ENCODE measurements around the gene UBE4A. TPM values are rescaled to one million over a fixed set of nuclear protein-coding genes. Genes with fewer than 3 reads are reported as not detected.
A peak's percentile ranks its signal among the peaks of the same experiment; 100 is the strongest.
"Not testable (repeated sequence)": the region's sequence is repeated elsewhere in the genome, so short reads cannot be mapped to it uniquely, and the experiment has no call there.

The UBE4A gene
- total and polyA plus RNA-seq, 10 of the 15 experiments (the other 5 are each of a cell fraction or from before 2014, with no cell fraction given) = 6.2 to 39.6 (median 30.3) TPM

- in situ Hi-C loops (cut with MboI); ATAC-seq; FAIRE-seq; H3K27me3 ChIP-seq (replicated peaks in 1 of 2; ENCODE audit: control insufficient read depth in 2 of 2, insufficient read depth in 2 of 2, low read length in 1 of 2); H3K9me3 ChIP-seq (replicated peaks; ENCODE audit: control insufficient read depth, insufficient read depth, low read length); H4K20me1 ChIP-seq (ENCODE audit: control insufficient read depth, insufficient read depth); BruUV-seq (replicated peaks); DNase-seq (ENCODE audit: low read depth, low spot score); H2AFZ ChIP-seq (ENCODE audit: control insufficient read depth, low read depth, low read length); H3K36me3 ChIP-seq (ENCODE audit: control insufficient read depth in 2 of 2, insufficient read depth in 2 of 2, low read length in 1 of 2); intact Hi-C loops (cut with micrococcal nuclease; ENCODE audit: unreplicated experiment): not testable (repeated sequence)
- POLR2A ChIA-PET = interaction anchor here (0.7 to 1.4 kb wide), 8 partner anchors 8 to 729 kb away, joined by 3 to 6 read pairs (median 4); no protein-coding TSS in a partner anchor
- peaks cover 67% of the 10 kb centered on the region for H3K79me2 ChIP-seq (ENCODE audit: control insufficient read depth, insufficient read depth, low read length)
- WGBS (ENCODE audit: insufficient coverage, insufficient replicate concordance, low lambda C conversion rate, missing lambda C conversion rate) = 91% methylated on average over 6 of the region's 7 CpGs
- CTCF ChIA-PET = interaction anchor here (0.8 to 3.2 kb wide), 9 partner anchors 8 to 204 kb away, joined by 3 to 29 read pairs (median 4); no protein-coding TSS in a partner anchor
- H3K4me2 ChIP-seq (ENCODE audit: control insufficient read depth, insufficient read depth) = peak overlapping the region; percentile 83
- RAD21 ChIA-PET (ENCODE audit: unreplicated experiment) = interaction anchor here (0.8 to 3.0 kb wide), 6 partner anchors 33 to 86 kb away, joined by 3 to 13 read pairs (median 6); partner anchors contain the start of gene KMT2A
- TF ChIP-seq HDGF (IDR thresholded peaks at IDR 0.05) = 0 out of 2 replicates have a peak, but pooled peaks have one; percentile 24
- peak overlapping the region; percentile 94 for H3K9ac ChIP-seq (ENCODE audit: control insufficient read depth, insufficient read depth, low read length)
- peak overlapping the region; percentile 89 for H3K4me3 ChIP-seq
- peaks cover 15% of the 10 kb centered on the region; the same call in 1 of the 2 replicates for H3K4me1 ChIP-seq (ENCODE audit: control insufficient read depth, insufficient read depth, low read length)
- H3K27ac ChIP-seq (ENCODE audit: control insufficient read depth, insufficient read depth) = peak overlapping the region; percentile 98; the same call in 1 of the 2 replicates
- SMC1A ChIA-PET (ENCODE audit: uncharacterized antibody, unreplicated experiment) = interaction anchor here (0.7 to 2.1 kb wide), 12 partner anchors 11 to 238 kb away, joined by 3 to 10 read pairs (median 4); no protein-coding TSS in a partner anchor
These were observed 43.2 kb downstream of the UBE4A start for GRCh38 chr11:118402594-118402993.

GRCh38 chr11:118406599-118407166, 47.3 kb downstream of the UBE4A start:
- Histone ChIP-seq H3K27ac (ENCODE audit: control insufficient read depth, insufficient read depth) (no peak overlapping the region), H4K20me1 (ENCODE audit: control insufficient read depth, insufficient read depth) (no peaks in the 10 kb centered on the region), H3K4me2 (ENCODE audit: control insufficient read depth, insufficient read depth) (0 out of 2 replicates have a peak overlapping the region, but pooled peaks have one; percentile 19), H3K9ac (ENCODE audit: control insufficient read depth, insufficient read depth, low read length) (no peak overlapping the region), H3K9me3 (replicated peaks; ENCODE audit: control insufficient read depth, insufficient read depth, low read length) (no peaks in the 10 kb centered on the region), H3K36me3 (ENCODE audit: control insufficient read depth in 2 of 2, insufficient read depth in 2 of 2, low read length in 1 of 2) (peaks cover 1 to 14% of the 10 kb centered on the region in 2 experiments; a peak in 3 of 4 replicates), H3K4me1 (ENCODE audit: control insufficient read depth, insufficient read depth, low read length) (peaks cover 29% of the 10 kb centered on the region), H3K4me3 (0 out of 2 replicates have a peak overlapping the region, but pooled peaks have one; percentile 5), H3K79me2 (ENCODE audit: control insufficient read depth, insufficient read depth, low read length) (peaks cover 55% of the 10 kb centered on the region), H3K27me3 (replicated peaks in 1 of 2; ENCODE audit: control insufficient read depth in 2 of 2, insufficient read depth in 2 of 2, low read length in 1 of 2) (no peaks in the 10 kb centered on the region), H2AFZ (ENCODE audit: control insufficient read depth, low read depth, low read length) (no peak overlapping the region)
- ChIA-PET RAD21 (ENCODE audit: unreplicated experiment) (interaction anchor here (0.6 to 0.7 kb wide), 2 partner anchors 79 to 119 kb away, joined by 3 read pairs; no protein-coding TSS in a partner anchor), SMC1A (ENCODE audit: uncharacterized antibody, unreplicated experiment) (interaction anchor here (0.7 to 1.3 kb wide), 5 partner anchors 12 to 208 kb away, joined by 3 to 7 read pairs (median 4); no protein-coding TSS in a partner anchor), POLR2A (no interaction called here), CTCF (interaction anchor here (0.6 to 1.5 kb wide), 6 partner anchors 9 to 208 kb away, joined by 3 to 5 read pairs (median 3); no protein-coding TSS in a partner anchor)
- 72% methylated on average over 7 of the region's 7 CpGs for WGBS (ENCODE audit: insufficient coverage, insufficient replicate concordance, low lambda C conversion rate, missing lambda C conversion rate)
- in situ Hi-C loops (cut with MboI) (no loop called here), intact Hi-C loops (cut with micrococcal nuclease; ENCODE audit: unreplicated experiment) (no loop called here)
- no TSS peak for BruUV-seq (replicated peaks)
- FAIRE-seq (peak; percentile 61), ATAC-seq (peak; percentile 12; the same call in 2 of the 3 replicates), DNase-seq (ENCODE audit: low read depth, low spot score) (peak; percentile 17)
- no peak for TF ChIP-seq YY1 (IDR thresholded peaks at IDR 0.05; ENCODE audit: low read depth, low read length)
